ENCODE results near the gene CEACAM19. TPM values are rescaled to one million over a fixed set of nuclear protein-coding genes. Genes with fewer than 3 reads are reported as not detected.
A peak's percentile ranks its signal among the peaks of the same experiment; 100 is the strongest.

The CEACAM19 gene
- total and polyA plus RNA-seq, 2 of the 8 experiments (the other 6 are each of a cell fraction or from before 2014, with no cell fraction given): 3.1 to 3.4 TPM

DNA sequence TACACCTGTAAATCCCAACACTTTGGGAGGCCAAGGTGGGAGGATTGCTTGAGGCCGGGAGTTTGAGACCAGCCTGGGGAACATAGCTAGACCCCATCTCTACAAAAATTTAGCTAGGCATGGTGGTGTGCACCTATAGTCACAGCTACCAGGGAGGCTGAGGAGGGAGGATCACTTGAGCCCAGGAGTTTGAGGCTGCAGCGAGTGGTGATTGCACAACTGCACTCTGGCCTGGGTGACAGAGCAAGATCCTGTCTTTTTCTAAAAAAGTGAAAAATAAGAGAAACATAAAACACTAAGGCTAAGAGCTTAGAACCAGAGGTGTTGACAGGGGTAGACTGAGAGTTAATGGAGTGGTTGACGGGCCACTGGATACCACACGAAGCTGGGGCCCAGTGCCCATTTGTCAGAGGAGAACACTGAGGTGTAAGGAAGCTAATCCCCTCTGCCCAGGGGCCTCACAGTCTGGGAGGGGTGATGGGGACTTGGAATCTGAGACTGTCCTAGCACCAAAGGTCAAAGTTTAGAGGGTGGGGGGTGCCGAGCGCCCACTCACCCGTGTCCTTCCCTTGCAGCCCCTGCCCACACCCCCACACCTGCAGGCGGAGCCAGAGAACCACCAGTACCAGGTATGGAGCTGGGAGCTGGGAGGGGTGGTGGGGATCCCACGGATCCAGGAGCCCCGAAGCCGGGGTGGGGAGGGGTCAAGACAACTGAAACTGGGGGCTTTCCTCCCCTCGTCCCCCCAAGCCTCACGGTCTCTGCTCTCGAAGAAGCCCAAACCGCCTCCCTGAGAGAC, 10.9 kb downstream of the CEACAM19 start:
- CTCF ChIA-PET (ENCODE audit: partially characterized antibody): interaction anchor here (0.6 to 2.2 kb wide), 12 partner anchors 9 to 127 kb away, joined by 3 to 8 read pairs (median 4); no protein-coding TSS in a partner anchor
- no peak overlapping the region for H3K4me2 ChIP-seq (ENCODE audit: insufficient read depth in 1 of 2, low read depth in 2 of 2, low read length in 2 of 2)
- FAIRE-seq: no peak
- no peak for TF ChIP-seq GABPA (IDR thresholded peaks at IDR 0.05; ENCODE audit: borderline replicate concordance, insufficient read depth, low read length)
- TF ChIP-seq KDM5A (IDR thresholded peaks at IDR 0.05; ENCODE audit: low read length): no peak
- no peak for TF ChIP-seq CBX8 (IDR thresholded peaks at IDR 0.05; ENCODE audit: borderline replicate concordance, low read depth, low read length)
- 0 out of 2 replicates have a peak, but pooled peaks have one; percentile 17 for TF ChIP-seq KDM1A (IDR thresholded peaks at IDR 0.05; ENCODE audit: borderline replicate concordance, low read length)
- peak in 1 of 2 experiments; percentile 20; a peak in 1 of 4 replicates for TF ChIP-seq RAD21 (IDR thresholded peaks at IDR 0.05 in 1 of 2, conservative IDR thresholded peaks at IDR 0.05 in 1 of 2; ENCODE audit: low read depth in 2 of 2, low read length in 2 of 2)
- no peak for TF ChIP-seq MAFK (IDR thresholded peaks at IDR 0.05; ENCODE audit: low read depth, low read length)
- TF ChIP-seq CTCF (IDR thresholded peaks at IDR 0.05; ENCODE audit: control extremely low read depth in 1 of 3, insufficient read depth in 1 of 3, low read depth in 1 of 3, low read length in 3 of 3): no peak
- TF ChIP-seq ASH2L (IDR thresholded peaks at IDR 0.05; ENCODE audit: low read length): no peak
- no peak for TF ChIP-seq KDM4A (IDR thresholded peaks at IDR 0.05; ENCODE audit: low read depth, low read length, severe bottlenecking)

More for the DNA sequence above, 10.9 kb downstream of the CEACAM19 start:
- Histone ChIP-seq H2BK12ac (ENCODE audit: low read depth, low read length) (no peak overlapping the region), H3K9ac (replicated peaks in 1 of 4; ENCODE audit: extremely low read depth in 1 of 4, low read depth in 3 of 4, low read length in 3 of 4) (no peak overlapping the region), H2BK15ac (ENCODE audit: low read length) (no peak overlapping the region), H3K18ac (ENCODE audit: extremely low read depth, low read length) (no peak overlapping the region), H3K14ac (ENCODE audit: insufficient read length) (no peak overlapping the region), H4K5ac (ENCODE audit: insufficient read length, low read depth, low read length) (no peak overlapping the region), H2BK20ac (ENCODE audit: low read length) (no peak overlapping the region), H3K27me3 (replicated peaks in 1 of 4; ENCODE audit: control insufficient read depth in 3 of 4, extremely low read depth in 1 of 4, insufficient read depth in 3 of 4, low read length in 3 of 4) (no peaks in the 10 kb centered on the region), H2AK5ac (ENCODE audit: low read depth, low read length) (no peak overlapping the region), H3K27ac (ENCODE audit: low read depth, low read length) (no peak overlapping the region), H4K8ac (ENCODE audit: extremely low read depth, insufficient read depth, low read length) (no peak overlapping the region), H3K79me2 (ENCODE audit: control insufficient read depth in 1 of 2, insufficient read depth in 2 of 2, low read length in 2 of 2) (no peaks in the 10 kb centered on the region), H3K9me3 (ENCODE audit: insufficient read depth in 2 of 2, low read depth in 1 of 2, low read length in 1 of 2) (no peaks in the 10 kb centered on the region), H3K56ac (replicated peaks; ENCODE audit: insufficient read length, low read depth, low read length) (no peak overlapping the region), H4K91ac (replicated peaks; ENCODE audit: insufficient read length, low read length) (no peak overlapping the region), H3K23me2 (ENCODE audit: low read depth, low read length) (no peaks in the 10 kb centered on the region), H3K4ac (replicated peaks; ENCODE audit: insufficient read length, low read depth, low read length) (no peak overlapping the region), H3K4me1 (replicated peaks in 1 of 4; ENCODE audit: control insufficient read depth in 3 of 4, insufficient read depth in 4 of 4, low read length in 3 of 4) (no peaks in the 10 kb centered on the region; a peak in 1 of 7 replicates), H2BK120ac (replicated peaks; ENCODE audit: low read depth, low read length) (no peak overlapping the region), H3K23ac (ENCODE audit: insufficient read length) (no peak overlapping the region), H3K79me1 (ENCODE audit: low read depth, low read length) (no peaks in the 10 kb centered on the region; the same call in 1 of the 2 replicates), H2AFZ (ENCODE audit: low read length) (no peak overlapping the region), H3K36me3 (ENCODE audit: control insufficient read depth in 2 of 4, insufficient read depth in 4 of 4, low read length in 3 of 4) (no peaks in the 10 kb centered on the region), H4K20me1 (replicated peaks in 1 of 2; ENCODE audit: control insufficient read depth in 1 of 2, insufficient read depth in 2 of 2, low read length in 2 of 2) (no peaks in the 10 kb centered on the region), H2BK5ac (ENCODE audit: low read depth, low read length) (no peak overlapping the region), H3K4me3 (ENCODE audit: extremely low read depth in 1 of 4, insufficient read depth in 2 of 4, low read depth in 3 of 4, low read length in 4 of 4) (no peak overlapping the region)
- DNase-seq (ENCODE audit: low read depth in 1 of 2, low spot score in 2 of 2): no peak
- WGBS, 2 experiments (ENCODE audit: extremely low coverage in 1 of 2, insufficient coverage in 1 of 2, insufficient read length in 1 of 2, insufficient replicate concordance in 2 of 2, low coverage in 1 of 2, low lambda C conversion rate in 2 of 2, missing lambda C conversion rate in 1 of 2): 88% methylated on average over 11 of the region's 15 CpGs; no CpG with 5 or more reads in 1 of the 2 experiments
- POLR2A ChIA-PET (ENCODE audit: partially characterized antibody): interaction anchor here (0.7 to 1.2 kb wide), 2 partner anchors 76 to 166 kb away, joined by 3 to 5 read pairs; no protein-coding TSS in a partner anchor
